Choroid plexus epithelial cell (primary cell): ENCODE data around the gene LHX1.

Experiments
- DNase-seq: peaks from one replicate; pipeline ENCODE4 v3.0.0-alpha.2; 2010; ENCODE audit warnings: low read depth
- H3K4me3 ChIP-seq: 2 replicates; pipeline ENCODE4 v1.5.1; 2011; ENCODE audit warnings: low read depth, mild to moderate bottlenecking, control low read depth, low read length, moderate library complexity
- TF ChIP-seq, protein P1 (sequence below): conservative IDR thresholded peaks from 2 replicates; pipeline ENCODE4 v1.5.1; 2011; ENCODE audit warnings: low read depth, mild to moderate bottlenecking, control low read depth, inconsistent platforms, low read length, moderate library complexity

Gene LHX1

DNA sequence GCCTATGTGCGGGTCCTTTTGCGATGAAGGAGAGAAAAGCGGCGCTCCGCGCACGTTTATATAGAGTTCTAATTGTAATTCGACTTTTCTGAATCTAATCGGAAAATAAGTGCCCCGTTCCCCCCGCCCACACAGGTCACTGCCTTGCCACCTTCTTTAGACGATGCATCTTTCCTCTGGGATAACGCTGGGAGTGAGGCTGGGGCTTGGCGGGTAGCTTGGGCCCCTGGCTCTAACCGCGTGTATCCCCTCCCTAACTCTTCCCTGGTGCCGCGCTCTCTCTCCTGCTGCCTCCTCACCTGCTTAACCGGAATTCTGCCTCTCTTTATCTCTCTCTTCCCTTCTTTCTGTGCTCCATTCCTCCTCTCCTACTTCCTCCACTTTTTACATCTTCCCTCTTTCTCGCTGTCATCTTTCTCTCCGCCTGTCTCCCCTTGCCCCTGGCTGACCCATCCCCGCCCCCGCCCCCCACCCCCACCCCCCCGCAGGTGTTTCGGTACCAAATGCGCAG lies 2.6 kb downstream of the LHX1 start:
- DNase-seq: no peak
- TF ChIP-seq, protein P1, sequence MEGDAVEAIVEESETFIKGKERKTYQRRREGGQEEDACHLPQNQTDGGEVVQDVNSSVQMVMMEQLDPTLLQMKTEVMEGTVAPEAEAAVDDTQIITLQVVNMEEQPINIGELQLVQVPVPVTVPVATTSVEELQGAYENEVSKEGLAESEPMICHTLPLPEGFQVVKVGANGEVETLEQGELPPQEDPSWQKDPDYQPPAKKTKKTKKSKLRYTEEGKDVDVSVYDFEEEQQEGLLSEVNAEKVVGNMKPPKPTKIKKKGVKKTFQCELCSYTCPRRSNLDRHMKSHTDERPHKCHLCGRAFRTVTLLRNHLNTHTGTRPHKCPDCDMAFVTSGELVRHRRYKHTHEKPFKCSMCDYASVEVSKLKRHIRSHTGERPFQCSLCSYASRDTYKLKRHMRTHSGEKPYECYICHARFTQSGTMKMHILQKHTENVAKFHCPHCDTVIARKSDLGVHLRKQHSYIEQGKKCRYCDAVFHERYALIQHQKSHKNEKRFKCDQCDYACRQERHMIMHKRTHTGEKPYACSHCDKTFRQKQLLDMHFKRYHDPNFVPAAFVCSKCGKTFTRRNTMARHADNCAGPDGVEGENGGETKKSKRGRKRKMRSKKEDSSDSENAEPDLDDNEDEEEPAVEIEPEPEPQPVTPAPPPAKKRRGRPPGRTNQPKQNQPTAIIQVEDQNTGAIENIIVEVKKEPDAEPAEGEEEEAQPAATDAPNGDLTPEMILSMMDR: no peak
- H3K4me3 ChIP-seq: no peak overlapping the region

DNA sequence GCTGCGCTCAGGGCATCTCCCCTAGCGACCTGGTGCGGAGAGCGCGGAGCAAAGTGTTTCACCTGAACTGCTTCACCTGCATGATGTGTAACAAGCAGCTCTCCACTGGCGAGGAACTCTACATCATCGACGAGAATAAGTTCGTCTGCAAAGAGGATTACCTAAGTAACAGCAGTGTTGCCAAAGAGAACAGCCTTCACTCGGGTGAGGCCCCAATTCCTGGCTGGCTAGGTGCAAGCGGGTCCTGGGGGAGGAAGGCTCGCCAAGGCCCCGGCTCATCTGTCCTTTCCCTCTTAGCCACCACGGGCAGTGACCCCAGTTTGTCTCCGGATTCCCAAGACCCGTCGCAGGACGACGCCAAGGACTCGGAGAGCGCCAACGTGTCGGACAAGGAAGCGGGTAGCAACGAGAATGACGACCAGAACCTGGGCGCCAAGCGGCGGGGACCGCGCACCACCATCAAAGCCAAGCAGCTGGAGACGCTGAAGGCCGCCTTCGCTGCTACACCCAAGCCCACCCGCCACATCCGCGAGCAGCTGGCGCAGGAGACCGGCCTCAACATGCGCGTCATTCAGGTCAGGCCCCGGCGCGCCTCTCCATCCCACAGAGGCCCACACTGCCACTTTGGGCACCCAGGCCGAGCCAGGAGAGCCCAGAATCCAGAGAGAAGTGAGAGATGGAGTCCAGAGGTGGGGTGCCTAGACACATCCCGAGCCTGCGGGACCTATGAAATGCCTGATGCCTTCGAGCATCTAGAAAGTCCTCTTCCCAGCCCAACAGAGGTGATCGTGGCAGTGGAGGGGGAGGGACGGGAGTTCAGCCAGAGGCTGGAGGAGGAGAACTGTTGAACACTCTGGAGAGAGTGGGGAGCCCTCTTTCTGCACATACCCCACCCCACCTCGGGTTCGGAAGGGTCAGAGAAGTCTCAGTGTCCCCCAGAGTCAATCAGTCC lies 3.3 kb downstream of the LHX1 start:
- TF ChIP-seq, protein P1: no peak
- DNase-seq: no peak
- no peak overlapping the region for H3K4me3 ChIP-seq

DNA sequence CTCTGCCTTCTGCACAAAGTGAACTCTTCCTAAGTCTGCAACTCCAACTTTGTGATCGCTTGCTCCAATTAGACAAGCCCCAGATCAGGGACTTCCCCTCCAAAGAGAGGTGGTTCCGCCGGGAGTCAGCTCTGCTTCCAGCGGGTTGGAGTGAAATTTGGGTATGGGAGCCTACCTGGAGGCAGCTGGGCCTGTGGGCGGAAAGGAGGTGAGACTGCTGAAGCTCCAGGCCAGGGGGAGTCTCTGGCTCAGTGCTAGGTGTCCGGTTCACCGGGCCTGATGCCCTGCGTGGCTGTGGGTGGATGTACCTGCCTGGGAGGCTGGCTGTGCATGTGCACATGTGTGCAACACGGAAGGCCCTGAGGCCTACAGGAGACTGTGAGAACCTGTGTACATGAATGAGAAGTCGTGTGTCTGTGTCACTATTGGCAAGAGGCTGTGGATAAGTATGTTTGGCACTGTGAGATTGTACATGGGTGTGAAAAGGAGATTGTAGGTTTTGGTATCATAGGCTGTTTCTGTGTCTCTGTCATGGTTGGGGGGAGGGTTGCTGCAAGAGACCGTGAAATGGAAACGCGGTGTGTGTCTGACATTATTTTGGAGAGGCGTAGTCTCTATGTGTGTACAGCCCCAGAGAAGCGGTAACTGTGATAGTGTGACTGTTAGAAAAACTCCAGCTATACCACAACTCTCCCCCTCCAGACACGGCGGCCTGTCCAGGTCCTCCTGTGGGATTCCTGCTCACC lies 4.2 kb downstream of the LHX1 start:
- no peak overlapping the region for H3K4me3 ChIP-seq
- TF ChIP-seq, protein P1: no peak
- no peak for DNase-seq

DNA sequence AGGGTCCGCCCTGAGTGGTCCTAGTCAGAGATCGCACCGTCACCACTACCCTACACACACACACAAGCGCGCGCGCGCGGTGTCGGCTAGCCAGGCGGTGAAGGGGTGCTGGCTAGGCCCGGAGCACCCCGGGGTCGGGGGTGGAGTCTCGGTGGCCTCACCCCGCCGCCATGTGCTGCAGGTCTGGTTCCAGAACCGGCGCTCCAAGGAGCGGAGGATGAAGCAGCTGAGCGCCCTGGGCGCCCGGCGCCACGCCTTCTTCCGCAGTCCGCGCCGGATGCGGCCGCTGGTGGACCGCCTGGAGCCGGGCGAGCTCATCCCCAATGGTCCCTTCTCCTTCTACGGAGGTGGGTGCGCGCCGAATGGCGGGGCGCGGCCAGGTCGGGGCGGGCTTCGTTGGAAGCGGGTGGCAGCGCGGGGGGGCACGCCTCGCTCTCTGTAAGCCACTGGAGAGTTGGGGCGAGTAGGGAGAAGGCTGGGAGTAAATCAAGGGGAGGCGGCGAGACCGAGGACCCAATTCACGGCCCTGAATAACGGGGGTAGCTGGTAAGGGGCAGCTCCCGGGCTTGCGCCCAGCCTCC lies 4.8 kb downstream of the LHX1 start:
- H3K4me3 ChIP-seq: no peak overlapping the region
- no peak for DNase-seq
- TF ChIP-seq, protein P1: no peak

DNA sequence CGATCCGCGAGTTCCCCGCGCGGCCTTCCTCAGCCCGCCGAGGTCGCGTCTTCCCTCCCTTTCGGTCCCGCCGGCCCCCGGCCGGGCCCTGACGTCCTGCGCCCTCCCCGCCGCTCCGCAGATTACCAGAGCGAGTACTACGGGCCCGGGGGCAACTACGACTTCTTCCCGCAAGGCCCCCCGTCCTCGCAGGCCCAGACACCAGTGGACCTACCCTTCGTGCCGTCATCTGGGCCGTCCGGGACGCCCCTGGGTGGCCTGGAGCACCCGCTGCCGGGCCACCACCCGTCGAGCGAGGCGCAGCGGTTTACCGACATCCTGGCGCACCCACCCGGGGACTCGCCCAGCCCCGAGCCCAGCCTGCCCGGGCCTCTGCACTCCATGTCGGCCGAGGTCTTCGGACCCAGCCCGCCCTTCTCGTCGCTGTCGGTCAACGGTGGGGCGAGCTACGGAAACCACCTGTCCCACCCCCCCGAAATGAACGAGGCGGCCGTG lies 5.4 kb downstream of the LHX1 start:
- DNase-seq: no peak
- TF ChIP-seq, protein P1: no peak
- no peak overlapping the region for H3K4me3 ChIP-seq

DNA sequence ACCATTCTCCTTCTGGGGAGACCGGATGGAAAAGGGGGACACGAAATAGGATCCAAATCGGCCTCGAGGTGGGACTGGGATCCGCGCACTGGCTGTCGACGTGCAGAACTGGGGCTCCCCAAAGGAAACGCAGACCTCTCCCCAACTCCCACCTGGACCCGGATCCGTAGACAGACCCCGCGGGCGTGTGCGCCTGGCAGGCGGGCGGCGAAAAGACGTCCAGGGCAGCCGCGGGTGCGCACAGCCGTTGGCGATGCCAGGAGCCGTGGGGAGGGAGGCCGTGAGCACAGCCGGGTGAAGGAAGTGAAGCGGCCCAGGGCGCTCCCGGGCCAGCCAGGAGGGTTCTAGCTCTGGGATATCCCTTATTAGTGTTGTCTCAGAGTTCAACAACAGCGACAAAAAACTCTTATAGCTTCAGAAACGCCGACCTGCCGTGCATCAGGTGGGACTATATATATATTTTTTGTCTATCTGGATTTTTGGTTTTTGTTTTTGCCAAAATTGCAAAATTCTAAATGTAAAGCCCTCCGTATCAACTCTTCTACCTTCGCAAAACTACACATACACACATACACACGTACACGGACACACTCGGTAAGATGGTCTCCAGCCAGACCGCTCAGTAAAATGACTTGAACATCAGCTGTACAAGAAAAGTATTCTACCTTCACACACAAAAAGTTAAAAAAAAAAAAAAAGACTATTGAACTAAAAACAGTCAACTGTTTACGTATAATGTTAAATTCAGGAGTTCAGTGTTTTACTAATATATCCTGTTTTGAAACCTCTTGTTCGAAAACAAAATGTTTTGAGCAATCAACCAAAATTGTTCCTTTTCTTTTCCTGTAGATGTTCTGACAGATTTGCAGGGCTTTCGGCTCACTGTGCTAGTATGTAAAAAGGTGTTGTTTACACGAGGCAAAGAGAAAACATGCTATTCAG lies 6.2 kb downstream of the LHX1 start:
- TF ChIP-seq, protein P1: no peak
- H3K4me3 ChIP-seq: no peak overlapping the region
- no peak for DNase-seq
